ENCODE measurements around the gene B4GALNT3. TPM values are rescaled to one million over a fixed set of nuclear protein-coding genes. Genes with fewer than 3 reads are reported as not detected.

The B4GALNT3 gene
- total RNA-seq, 1 experiment from 2014 or later, result 23.3 TPM

GRCh38 chr12:517538-517937 is 57.8 kb downstream of the B4GALNT3 start:
- Mint-ChIP-seq H3K27ac (no peak overlapping the region), H3K4me1 (peaks cover 5 to 8% of the 10 kb centered on the region in 2 experiments), H3K36me3 (ENCODE audit: insufficient read depth in 1 of 3, low read depth in 3 of 3) (peaks cover 11 to 13% (median 12%) of the 10 kb centered on the region in 3 experiments), H3K9me3 (peaks cover 11 to 14% of the 10 kb centered on the region in 2 experiments), H3K27me3 (ENCODE audit: low read depth) (no peaks in the 10 kb centered on the region; the same call in 1 of the 2 replicates), H3K4me3 (no peak overlapping the region)
- H3T11ph ChIP-seq (ENCODE audit: low read length), result no peak overlapping the region
- H2BK15ac ChIP-seq (ENCODE audit: low read depth, low read length), result no peak overlapping the region
- H2AFZ ChIP-seq (ENCODE audit: low read length), result no peak overlapping the region
- H3K9ac ChIP-seq (ENCODE audit: extremely low read depth, insufficient read length, low read length), result no peak overlapping the region
- no peak overlapping the region for H3K56ac ChIP-seq (ENCODE audit: insufficient read length, low read depth, low read length)
- no peak overlapping the region for H3K4ac ChIP-seq (ENCODE audit: low read depth, low read length)
- no peak overlapping the region for H3K18ac ChIP-seq (ENCODE audit: insufficient read length, low read depth, low read length)
- no peak for DNase-seq
- H3K23me2 ChIP-seq (ENCODE audit: insufficient read length, low read depth, low read length, poor library complexity, severe bottlenecking), result no peaks in the 10 kb centered on the region
- H3K79me1 ChIP-seq (ENCODE audit: insufficient read depth, low read depth, low read length, poor library complexity, severe bottlenecking), result no peaks in the 10 kb centered on the region
- H3K79me2 ChIP-seq (ENCODE audit: insufficient read depth, low read length), result no peaks in the 10 kb centered on the region
- H2BK20ac ChIP-seq (ENCODE audit: low read depth, low read length, poor library complexity, severe bottlenecking), result no peak overlapping the region
- no peak overlapping the region for H3K4me2 ChIP-seq (ENCODE audit: insufficient read depth, insufficient read length, low read length)
- no peaks in the 10 kb centered on the region for H3K9me3 ChIP-seq (ENCODE audit: control insufficient read depth, low read depth, low read length)
- H3K14ac ChIP-seq (ENCODE audit: insufficient read depth, low read length), result no peak overlapping the region
- no peak overlapping the region for H2BK120ac ChIP-seq (ENCODE audit: low read depth, low read length, poor library complexity, severe bottlenecking)
- no peaks in the 10 kb centered on the region for H3K27me3 ChIP-seq (ENCODE audit: insufficient read depth, low read length)
- no peaks in the 10 kb centered on the region for H3K4me1 ChIP-seq (ENCODE audit: insufficient read depth, low read length)
- no peak overlapping the region for H3K27ac ChIP-seq (ENCODE audit: insufficient read length, low read depth, low read length)
- H2BK12ac ChIP-seq (ENCODE audit: insufficient read length, low read depth, low read length), result no peak overlapping the region
- WGBS (ENCODE audit: extremely low coverage, insufficient read length, low lambda C conversion rate), result no CpG with 5 or more reads among the region's 3 CpGs
- H4K20me1 ChIP-seq (ENCODE audit: control insufficient read depth, insufficient read depth, insufficient read length), result no peaks in the 10 kb centered on the region
- TF ChIP-seq CTCF (conservative IDR thresholded peaks at IDR 0.05), result no peak
- no peak overlapping the region for H3K23ac ChIP-seq (ENCODE audit: insufficient read length, low read depth, low read length)
- no peak overlapping the region for H4K5ac ChIP-seq (ENCODE audit: insufficient read length, low read depth, low read length)
- no peak overlapping the region for H2AK5ac ChIP-seq (ENCODE audit: insufficient read length, low read length)
- no peak overlapping the region for H4K91ac ChIP-seq (ENCODE audit: insufficient read length, low read depth, low read length)
- no peak overlapping the region for H4K8ac ChIP-seq (replicated peaks; ENCODE audit: insufficient read length, low read depth, low read length)
- no peak overlapping the region for H2BK5ac ChIP-seq (ENCODE audit: insufficient read length, low read length)

All from H9 (cell line).